T follicular helper cell (primary cell): ENCODE data around the gene SLC6A1.

Source experiments
- DNase-seq: peaks from one replicate; pipeline ENCODE4 v3.0.0-alpha.2; 2020; ENCODE audit warnings: low read depth

The SLC6A1 gene

GRCh38 chr3:10993729-10994065, 1.1 kb downstream of the SLC6A1 start:
- no peak for DNase-seq

DNA sequence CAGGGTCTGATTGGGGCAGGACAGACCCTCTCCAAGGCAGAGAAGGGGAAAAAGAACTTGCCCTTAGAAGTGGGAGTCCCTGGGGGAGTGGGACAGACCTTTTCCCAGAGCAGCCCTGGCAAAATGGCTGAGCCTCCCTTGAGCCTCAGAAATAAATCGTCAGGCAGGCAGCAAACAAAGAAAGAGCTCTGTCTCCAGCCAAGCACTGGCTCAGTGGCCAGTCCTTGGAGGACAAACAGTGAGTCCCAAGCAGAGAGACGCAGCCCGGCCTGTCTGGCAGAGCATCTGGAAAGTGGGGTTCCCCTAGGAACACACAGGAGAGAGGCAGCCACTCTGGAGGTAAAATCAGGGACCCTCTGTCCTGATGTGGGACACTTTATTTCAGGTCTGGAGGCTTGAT, 1.8 kb downstream of the SLC6A1 start:
- DNase-seq: no peak

- DNase-seq: no peak
Observed at GRCh38 chr3:10995871-10996270, 3.3 kb downstream of the SLC6A1 start.

DNA sequence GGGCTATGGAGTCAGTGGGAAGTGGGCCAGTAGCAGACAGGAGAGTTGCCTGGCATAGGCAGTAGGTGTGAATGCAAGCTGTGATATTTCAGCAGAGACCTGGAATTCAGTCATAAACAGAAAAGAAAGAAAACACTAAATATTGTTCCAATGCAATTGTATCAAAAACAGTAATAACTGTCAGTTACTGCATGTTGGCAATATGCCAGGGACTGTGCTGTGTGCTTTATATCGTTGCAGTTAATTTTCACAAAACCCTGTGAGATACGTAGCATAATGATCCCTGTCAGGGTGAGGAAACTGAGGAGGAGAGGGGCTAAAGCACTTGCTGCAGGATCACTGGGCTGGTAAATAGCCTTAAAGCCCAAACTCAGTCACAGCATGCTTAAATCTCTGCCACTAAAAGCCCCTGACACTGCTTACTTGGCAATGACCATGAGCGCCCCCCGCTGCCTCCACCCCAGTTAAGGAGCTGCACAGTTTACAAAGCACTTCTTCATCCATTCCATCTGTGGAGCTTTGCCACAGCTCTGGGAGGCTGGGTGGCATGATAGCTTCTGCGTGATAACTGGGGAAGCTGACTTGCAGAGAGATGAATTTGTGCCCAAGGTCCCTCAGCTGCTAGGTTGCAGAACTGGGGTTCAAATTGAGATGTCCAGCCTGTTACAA, 3.9 kb downstream of the SLC6A1 start:
- no peak for DNase-seq

DNA sequence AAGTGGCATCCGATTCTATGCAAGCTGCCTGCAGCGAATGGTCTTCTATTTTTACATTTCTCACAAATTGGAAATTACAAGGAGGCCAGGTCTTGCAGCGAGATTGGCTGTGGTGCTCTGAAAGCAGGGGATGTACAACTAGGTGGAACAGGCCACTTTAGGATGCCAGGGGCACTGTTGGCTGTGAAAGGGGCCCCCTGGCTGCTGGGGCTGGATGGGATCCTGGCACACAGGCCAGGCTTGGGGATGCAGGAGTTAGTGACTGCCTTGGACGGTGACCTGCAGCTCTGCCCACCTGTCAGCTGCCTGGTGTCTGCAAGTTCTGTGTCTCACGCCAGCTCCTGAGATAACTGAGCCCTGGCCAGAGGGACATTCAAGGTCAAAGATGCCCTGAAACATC, 4.6 kb downstream of the SLC6A1 start:
- no peak for DNase-seq

GRCh38 chr3:10998542-10998941, 6.0 kb downstream of the SLC6A1 start:
- no peak for DNase-seq

DNA sequence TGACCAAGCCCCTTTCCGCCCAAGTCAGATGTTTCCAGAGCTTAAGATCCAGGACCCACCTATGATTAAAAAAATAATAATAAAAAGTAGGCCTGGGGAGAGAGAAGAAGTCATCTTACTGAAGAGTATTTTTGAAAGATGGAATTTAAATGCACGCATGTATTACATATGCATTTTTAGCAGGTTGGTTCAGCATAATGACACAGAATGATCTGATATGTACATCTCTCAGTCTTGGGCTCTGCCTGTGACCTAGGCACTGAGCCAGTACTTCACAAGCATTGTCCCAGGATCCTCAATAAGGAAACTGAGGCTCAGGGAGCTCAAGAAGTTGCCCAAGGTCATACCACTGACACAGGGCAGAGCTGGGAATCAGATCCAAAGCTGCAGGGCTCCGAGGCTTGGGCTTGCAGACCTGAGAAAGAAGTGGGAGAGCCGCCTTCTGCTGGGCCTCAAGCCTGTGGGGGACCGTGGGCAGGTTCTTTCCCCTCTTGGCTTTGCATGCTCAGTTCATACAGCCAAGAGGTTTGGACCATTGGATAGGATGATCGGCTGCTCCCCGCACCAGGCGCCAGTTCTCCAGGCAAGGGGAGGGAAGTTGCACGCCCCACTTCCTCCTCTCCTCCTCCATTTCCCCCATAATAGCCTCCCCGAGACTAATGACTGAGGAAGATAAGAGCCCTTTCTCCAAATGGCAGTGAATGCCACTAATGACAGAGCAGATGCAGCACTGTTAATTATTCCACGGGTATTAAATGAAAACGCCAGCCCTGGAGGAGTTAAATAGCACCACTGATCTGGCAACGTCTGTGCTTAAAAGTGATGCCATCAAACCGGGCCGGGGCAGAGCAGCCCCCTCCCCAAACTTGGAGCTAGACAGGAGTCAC, 6.9 kb downstream of the SLC6A1 start:
- no peak for DNase-seq

GRCh38 chr3:11000528-11000927, 8.0 kb downstream of the SLC6A1 start:
- no peak for DNase-seq

GRCh38 chr3:11001020-11001657, 8.6 kb downstream of the SLC6A1 start:
- DNase-seq: no peak

- no peak for DNase-seq
Observed at GRCh38 chr3:11001658-11002021, 9.1 kb downstream of the SLC6A1 start.

GRCh38 chr3:11002371-11002807, 9.8 kb downstream of the SLC6A1 start:
- DNase-seq: no peak

- no peak for DNase-seq
Observed at GRCh38 chr3:11004563-11004962, 12.0 kb downstream of the SLC6A1 start.

DNA sequence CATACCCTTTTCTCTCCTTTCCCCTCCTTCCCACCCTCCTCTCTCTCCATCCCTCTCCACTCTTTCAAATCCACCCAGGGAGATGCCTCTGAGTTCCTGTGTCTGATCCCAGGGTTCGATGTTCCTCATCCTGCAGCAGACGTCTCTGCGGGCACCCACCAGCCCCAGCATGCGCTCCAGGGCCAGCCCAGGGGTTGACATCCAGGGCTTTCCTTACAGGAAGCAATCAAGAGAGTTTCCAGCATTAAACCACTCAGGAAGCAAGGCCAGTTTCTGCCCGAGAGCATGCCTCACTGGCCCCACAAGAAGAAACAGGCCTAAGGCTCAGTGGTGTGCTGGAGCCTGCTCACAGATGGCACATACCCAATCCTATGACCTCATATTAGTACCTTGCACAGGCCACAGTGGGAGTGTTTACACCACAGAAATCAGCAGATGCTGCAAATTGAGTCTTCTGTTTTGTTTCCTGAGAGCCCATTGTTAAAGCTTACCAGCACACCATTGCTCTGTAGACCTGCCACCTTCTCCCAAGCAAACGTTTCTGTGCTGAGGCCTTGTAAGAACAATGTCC, 13.2 kb downstream of the SLC6A1 start:
- DNase-seq: no peak

- DNase-seq: no peak
Observed at GRCh38 chr3:11006986-11007933, 14.7 kb downstream of the SLC6A1 start.

DNA sequence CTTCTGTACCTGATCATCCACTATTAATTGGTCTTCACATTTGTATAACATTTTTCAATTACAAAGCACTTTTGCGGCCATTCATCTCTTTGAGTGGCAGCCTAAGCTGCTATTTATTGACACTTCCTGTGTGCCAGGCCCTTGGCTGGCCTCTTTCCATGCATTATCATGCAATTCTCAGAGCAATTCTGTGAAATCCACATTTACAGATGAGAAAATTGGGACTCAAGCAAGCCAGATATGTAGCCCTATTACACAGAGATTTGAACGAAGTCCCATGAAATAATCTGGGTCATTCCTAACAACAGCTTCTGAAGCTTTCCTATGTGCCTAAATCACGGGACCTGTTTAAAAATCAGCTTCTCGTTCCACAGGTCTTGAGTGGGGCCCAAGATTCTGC, 17.4 kb downstream of the SLC6A1 start:
- DNase-seq: no peak

DNA sequence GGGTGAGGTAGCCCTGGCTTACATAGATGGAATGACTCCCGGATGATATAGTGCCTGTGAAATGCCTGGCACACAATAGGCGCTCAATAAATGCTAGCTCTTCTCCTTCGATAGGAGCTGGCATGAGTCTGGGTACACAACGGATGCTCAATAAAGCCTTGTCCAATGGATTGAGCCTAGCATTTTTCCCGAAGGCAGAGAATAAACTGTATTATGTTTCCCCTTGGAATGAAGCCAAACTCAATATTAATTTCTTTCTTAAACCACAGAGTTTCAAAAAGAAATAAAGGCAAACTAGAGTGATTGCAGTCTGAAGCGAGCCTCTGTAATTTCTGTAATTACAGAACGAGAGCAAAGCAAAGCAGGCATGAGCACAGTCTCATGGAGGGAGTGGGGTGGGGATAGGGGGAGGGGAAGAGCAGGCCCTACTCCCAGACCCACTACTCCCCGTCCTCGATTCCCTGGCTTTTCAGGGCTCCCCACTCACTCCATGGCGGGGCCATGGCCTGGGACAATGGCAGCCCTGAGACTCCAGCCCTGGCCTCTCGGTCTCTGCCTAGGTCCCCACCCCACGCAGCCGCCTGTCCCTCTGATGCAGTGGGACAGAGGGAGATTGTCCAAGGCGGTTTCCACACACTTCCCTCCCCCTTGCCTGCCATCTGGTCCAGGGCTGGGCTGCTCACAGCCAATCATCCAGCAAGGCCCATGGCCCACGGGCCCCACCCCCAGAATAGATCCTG, 18.0 kb downstream of the SLC6A1 start:
- no peak for DNase-seq

- DNase-seq: no peak
Observed at GRCh38 chr3:11014253-11014652, 21.7 kb downstream of the SLC6A1 start.

DNA sequence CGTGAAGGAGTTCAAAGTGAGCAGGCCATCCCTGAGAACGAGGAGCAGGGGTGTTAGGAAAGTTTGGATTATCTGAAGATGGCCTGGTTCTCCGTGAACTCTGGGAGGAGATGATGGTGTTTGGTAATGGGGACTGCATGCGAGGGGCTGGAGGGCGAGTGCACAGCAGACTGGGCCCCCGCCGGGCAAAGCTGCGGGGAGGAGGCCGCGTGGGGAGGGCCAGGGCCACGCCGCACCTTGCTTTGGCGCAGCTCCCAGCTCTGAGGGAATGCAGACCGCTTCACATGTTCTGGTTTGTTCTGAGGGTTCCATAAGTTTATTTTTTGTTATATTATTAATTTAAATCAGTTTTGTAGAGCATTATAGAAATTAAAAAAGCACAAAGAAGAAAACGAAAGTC, 22.2 kb downstream of the SLC6A1 start:
- DNase-seq: no peak

- no peak for DNase-seq
Observed at GRCh38 chr3:11015369-11015768, 22.8 kb downstream of the SLC6A1 start.

GRCh38 chr3:11016727-11017126, 24.2 kb downstream of the SLC6A1 start:
- DNase-seq: no peak
